SK-N-SH (cell line): ENCODE results near the gene ZNF474. TPM values are rescaled to one million over a fixed set of nuclear protein-coding genes. Genes with fewer than 3 reads are reported as not detected.

Experiments
- CTCF ChIA-PET: fragments of 300-600, 350-600 bp; formaldehyde crosslinking; extraction: SDS; loops from one replicate; lab custom pipeline; 2021; lab: Yijun Ruan, JAX
- POLR2A ChIA-PET: fragments of 350-600 bp; sonication (Branson Sonifier 250); formaldehyde crosslinking; extraction: SDS; loops from one replicate; lab custom pipeline; 2020; ENCODE audit warnings: antibody characterized with exemption, inconsistent platforms; lab: Yijun Ruan, JAX
- DNase-seq: peaks from one replicate; pipeline ENCODE4 v3.0.0; 2012
- H2AFZ ChIP-seq: fragments of 200-600 bp; sonication (generic); 2 replicates; pipeline ENCODE4 v1.8.1; 2016; ENCODE audit warnings: antibody characterized with exemption, mild to moderate bottlenecking, low read depth
- H3F3A ChIP-seq: fragments of 200-600 bp; sonication (generic); replicated peaks from 2 replicates; pipeline ENCODE3; 2016; ENCODE audit warnings: antibody characterized with exemption, mild to moderate bottlenecking; ENCODE audit not compliant: insufficient read depth
- H3K27ac ChIP-seq, 2 experiments: fragments of 200-500 bp in 1 of 2; fragments of 200-600 bp in 1 of 2; sonication (Bioruptor generic) in 1 of 2; sonication (generic), shearing (Covaris generic) in 1 of 2; 2 replicates each; pipeline versions ENCODE4 v1.5.1 to v1.6.1; 2014 to 2016; ENCODE audit warnings: low read depth in 2 of 2, inconsistent platforms in 1 of 2, low read length in 1 of 2, mild to moderate bottlenecking in 1 of 2, mixed read lengths in 1 of 2
- H3K27me3 ChIP-seq: fragments of 200-600 bp; sonication (generic), shearing (Covaris generic); 2 replicates; pipeline ENCODE4 v1.6.1; 2016; ENCODE audit warnings: mixed run types; ENCODE audit not compliant: insufficient read depth
- H3K36me3 ChIP-seq, 2 experiments: fragments of 200-500 bp in 1 of 2; fragments of 200-600 bp in 1 of 2; sonication (Bioruptor generic) in 1 of 2; sonication (generic) in 1 of 2; replicated peaks in 1 of 2; 2 replicates each; pipeline versions ENCODE3 to v1.5.1; 2014 to 2016; ENCODE audit warnings: low read length in 1 of 2, mild to moderate bottlenecking in 1 of 2; ENCODE audit not compliant: insufficient read depth in 2 of 2, control insufficient read depth in 1 of 2
- H3K4me1 ChIP-seq, 2 experiments: fragments of 200-500 bp in 1 of 2; fragments of 200-600 bp in 1 of 2; sonication (Bioruptor generic) in 1 of 2; sonication (generic), shearing (Covaris generic) in 1 of 2; 2 replicates each; pipeline versions ENCODE4 v1.5.1 to v1.6.1; 2014 to 2016; ENCODE audit warnings: low read depth in 1 of 2, low read length in 1 of 2, mixed run types in 1 of 2; ENCODE audit not compliant: insufficient read depth in 2 of 2, control insufficient read depth in 1 of 2
- H3K4me2 ChIP-seq: fragments of 200-600 bp; sonication (generic), shearing (Covaris generic); 2 replicates; pipeline ENCODE4 v1.6.1; 2017; ENCODE audit warnings: mixed run types
- H3K4me3 ChIP-seq, 2 experiments: fragments of 200-500 bp in 1 of 2; fragments of 200-600 bp in 1 of 2; sonication (Bioruptor generic) in 1 of 2; sonication (generic), shearing (Covaris generic) in 1 of 2; 2 replicates each; pipeline versions ENCODE4 v1.5.1 to v1.8.1; 2014 to 2016; ENCODE audit warnings: low read depth in 2 of 2, inconsistent platforms in 1 of 2, low read length in 1 of 2, mild to moderate bottlenecking in 1 of 2, mixed read lengths in 1 of 2, moderate library complexity in 1 of 2
- H3K79me2 ChIP-seq: fragments of 200-600 bp; sonication (generic); 2 replicates; pipeline ENCODE4 v1.8.1; 2017; ENCODE audit warnings: mild to moderate bottlenecking; ENCODE audit not compliant: insufficient read depth
- H3K9ac ChIP-seq: fragments of 200-600 bp; sonication (generic); 2 replicates; pipeline ENCODE4 v1.6.1; 2017; ENCODE audit warnings: mixed run types
- H3K9me2 ChIP-seq: fragments of 200-600 bp; sonication (generic); 2 replicates; pipeline ENCODE4 v1.6.1; 2017; ENCODE audit warnings: mixed run types
- H3K9me3 ChIP-seq: fragments of 200-600 bp; sonication (generic); 2 replicates; pipeline ENCODE4 v1.6.1; 2017; ENCODE audit warnings: mixed run types, mild to moderate bottlenecking, moderate library complexity
- H4K20me1 ChIP-seq: fragments of 200-600 bp; sonication (generic); 2 replicates; pipeline ENCODE4 v1.6.1; 2017; ENCODE audit warnings: mild to moderate bottlenecking, mixed run types; ENCODE audit not compliant: insufficient read depth
- CHD2 ChIP-seq: fragments of 150-350 bp; IDR thresholded peaks from 2 replicates; pipeline ENCODE4 v1.6.1; 2018; ENCODE audit warnings: low read length; ENCODE audit not compliant: partially characterized antibody
- CTCF ChIP-seq: fragments of 200-600 bp; sonication (generic); IDR thresholded peaks from 2 replicates; pipeline ENCODE4 v1.6.1; 2017; ENCODE audit warnings: antibody characterized with exemption, mild to moderate bottlenecking, moderate library complexity
- EP300 ChIP-seq, 2 experiments: IDR thresholded peaks; 2 replicates each; pipeline versions ENCODE4 v1.4.0 to v1.6.1; 2012; ENCODE audit warnings: borderline replicate concordance in 1 of 2, low read depth in 1 of 2, low read length in 1 of 2
- EZH2phosphoT487 ChIP-seq: fragments of 200-600 bp; sonication (generic); IDR thresholded peaks from 2 replicates; pipeline ENCODE4 v1.6.1; 2017; ENCODE audit warnings: low read depth, mixed run types, mild to moderate bottlenecking, antibody characterized with exemption, moderate library complexity, borderline replicate concordance
- FOSL2 ChIP-seq: IDR thresholded peaks from 2 replicates; pipeline ENCODE4 v1.4.0; 2012; ENCODE audit warnings: low read depth, mild to moderate bottlenecking, moderate library complexity, borderline replicate concordance
- FOXJ3 ChIP-seq: sonication (generic); formaldehyde crosslinking; IDR thresholded peaks from 2 replicates; pipeline ENCODE4 v1.5.1; 2020; ENCODE audit warnings: mild to moderate bottlenecking, missing genetic modification reagents
- NFIC ChIP-seq: IDR thresholded peaks from 2 replicates; pipeline ENCODE4 v1.4.0; 2012; ENCODE audit warnings: borderline replicate concordance
- NRF1 ChIP-seq: IDR thresholded peaks from 2 replicates; pipeline ENCODE4 v1.6.1; 2012; ENCODE audit warnings: low read depth, mild to moderate bottlenecking, low read length
- PBX3 ChIP-seq: IDR thresholded peaks from 2 replicates; pipeline ENCODE4; 2012
- RAD21 ChIP-seq: IDR thresholded peaks from 2 replicates; pipeline ENCODE4 v1.6.1; 2012; ENCODE audit warnings: mild to moderate bottlenecking, low read length
- REST ChIP-seq: IDR thresholded peaks from 2 replicates; pipeline ENCODE4 v1.6.1; 2012; ENCODE audit warnings: mild to moderate bottlenecking, low read depth, low read length, moderate library complexity
- SIN3A ChIP-seq: IDR thresholded peaks from 2 replicates; pipeline ENCODE4 v1.6.1; 2012; ENCODE audit warnings: low read depth, mild to moderate bottlenecking, low read length, moderate library complexity, borderline replicate concordance
- SMC3 ChIP-seq: IDR thresholded peaks from 2 replicates; pipeline ENCODE4 v1.6.1; 2012; ENCODE audit warnings: low read depth, low read length, improper control_type of control experiment
- TEAD4 ChIP-seq: IDR thresholded peaks from 2 replicates; pipeline ENCODE4 v1.4.0; 2012; ENCODE audit warnings: mild to moderate bottlenecking, borderline replicate concordance; ENCODE audit not compliant: insufficient read depth
- ZBTB33 ChIP-seq: IDR thresholded peaks from 2 replicates; pipeline ENCODE4 v1.4.0; 2012; ENCODE audit warnings: low read depth, borderline replicate concordance
- WGBS: methylation state at CpG from one replicate; pipeline ENCODE4 v1.1.6; 2017; ENCODE audit warnings: low lambda C conversion rate; 5-methylcytosine and 5-hydroxymethylcytosine counted together
- polyA plus RNA-seq, 3 experiments: library from polyadenylated mRNA; depleted of rRNA; stranded (reverse); fragments of >200 nt; gene quantifications; 2 replicates each; pipeline ENCODE4 v1.2.3, GENCODE V29; 2012
- TF ChIP-seq, protein P1 (sequence below): fragments of 150-350 bp; IDR thresholded peaks from 2 replicates; pipeline ENCODE4 v1.6.1; 2016; ENCODE audit warnings: mild to moderate bottlenecking, low read depth, low read length

The ZNF474 gene
- polyA plus RNA-seq, 1 of the 3 experiments (the other 2 are of a cell fraction), result 0.08 TPM

DNA sequence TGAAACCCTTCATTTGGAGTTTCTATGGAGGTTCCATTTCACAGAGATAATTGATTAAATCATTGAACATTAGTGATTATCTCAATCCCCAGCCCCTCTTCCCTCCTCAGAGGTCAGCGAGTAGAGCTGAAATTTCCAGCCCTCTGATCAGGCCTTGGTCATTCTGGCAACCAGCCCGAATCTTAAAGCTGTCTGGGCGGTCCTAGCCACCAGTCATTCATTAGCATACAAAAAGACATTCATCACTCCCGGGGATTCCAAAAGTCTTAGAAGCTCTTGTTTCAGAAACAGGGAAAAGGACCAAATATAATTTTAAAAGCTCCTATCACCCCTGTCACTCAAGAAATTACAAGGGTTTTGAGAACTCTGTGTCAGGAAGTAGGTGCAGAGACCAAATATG is 41.3 kb downstream of the ZNF474 start:
- peaks cover 14% of the 10 kb centered on the region for H3F3A ChIP-seq
- no peak overlapping the region for H3K9ac ChIP-seq
- H4K20me1 ChIP-seq, result no peaks in the 10 kb centered on the region
- H3K27me3 ChIP-seq, result no peaks in the 10 kb centered on the region
- 0 out of 4 replicates have a peak overlapping the region, but pooled peaks of 1 of the 2 experiments have one; percentile 3 for H3K27ac ChIP-seq
- no peak for DNase-seq
- no peaks in the 10 kb centered on the region for H3K36me3 ChIP-seq
- POLR2A ChIA-PET, result no interaction called here
- CTCF ChIA-PET, result interaction anchor here (0.6 to 1.5 kb wide), 4 partner anchors 14 to 69 kb away, joined by 3 to 5 read pairs (median 4); no protein-coding TSS in a partner anchor
- H3K4me2 ChIP-seq, result 0 out of 2 replicates have a peak overlapping the region, but pooled peaks have one; percentile 8
- H2AFZ ChIP-seq, result no peak overlapping the region; the same call in 1 of the 2 replicates
- no peaks in the 10 kb centered on the region for H3K79me2 ChIP-seq
- H3K9me3 ChIP-seq, result no peaks in the 10 kb centered on the region
- no peaks in the 10 kb centered on the region for H3K9me2 ChIP-seq
- no peak overlapping the region for H3K4me3 ChIP-seq
- TF ChIP-seq PBX3 (peak; percentile 70), EP300 (IDR thresholded peaks at IDR 0.05; ENCODE audit: borderline replicate concordance in 1 of 2, low read depth in 1 of 2, low read length in 1 of 2) (no peak), NFIC (0 out of 2 replicates have a peak, but pooled peaks have one; percentile 24)
- peaks cover 12 to 33% of the 10 kb centered on the region in 2 experiments for H3K4me1 ChIP-seq
- WGBS, result 55% methylated on average over 4 of the region's 4 CpGs

GRCh38 chr5:122172207-122172606 is 42.9 kb downstream of the ZNF474 start:
- H3K4me1 ChIP-seq, result peaks cover 12 to 39% of the 10 kb centered on the region in 2 experiments
- H4K20me1 ChIP-seq, result no peaks in the 10 kb centered on the region
- CTCF ChIA-PET, result interaction anchor here (0.9 to 1.0 kb wide), 2 partner anchors 10 to 16 kb away, joined by 3 to 4 read pairs; no protein-coding TSS in a partner anchor
- no peaks in the 10 kb centered on the region for H3K9me3 ChIP-seq
- no peak overlapping the region for H3K9ac ChIP-seq
- H3K36me3 ChIP-seq, result no peaks in the 10 kb centered on the region
- H2AFZ ChIP-seq, result no peak overlapping the region
- H3F3A ChIP-seq, result peaks cover 14% of the 10 kb centered on the region
- H3K4me3 ChIP-seq, result no peak overlapping the region
- no peaks in the 10 kb centered on the region for H3K79me2 ChIP-seq
- POLR2A ChIA-PET, result no interaction called here
- WGBS, result 89% methylated on average over 1 of the region's 1 CpG
- no peak overlapping the region for H3K4me2 ChIP-seq
- DNase-seq, result no peak
- H3K9me2 ChIP-seq, result no peaks in the 10 kb centered on the region
- H3K27ac ChIP-seq, result peak overlapping the region in 1 of 2 experiments; percentile 35; a peak in 2 of 4 replicates
- no peaks in the 10 kb centered on the region for H3K27me3 ChIP-seq
- TF ChIP-seq EP300 (IDR thresholded peaks at IDR 0.05; ENCODE audit: borderline replicate concordance in 1 of 2, low read depth in 1 of 2, low read length in 1 of 2) (no peak), CTCF (no peak), REST (no peak), EZH2phosphoT487 (no peak), TEAD4 (no peak), SMC3 (no peak), FOXJ3 (no peak), ZBTB33 (no peak), FOSL2 (peak; percentile 14; the same call in 1 of the 2 replicates), RAD21 (no peak), SIN3A (no peak), NRF1 (no peak), CHD2 (no peak)
- TF ChIP-seq, protein P1, sequence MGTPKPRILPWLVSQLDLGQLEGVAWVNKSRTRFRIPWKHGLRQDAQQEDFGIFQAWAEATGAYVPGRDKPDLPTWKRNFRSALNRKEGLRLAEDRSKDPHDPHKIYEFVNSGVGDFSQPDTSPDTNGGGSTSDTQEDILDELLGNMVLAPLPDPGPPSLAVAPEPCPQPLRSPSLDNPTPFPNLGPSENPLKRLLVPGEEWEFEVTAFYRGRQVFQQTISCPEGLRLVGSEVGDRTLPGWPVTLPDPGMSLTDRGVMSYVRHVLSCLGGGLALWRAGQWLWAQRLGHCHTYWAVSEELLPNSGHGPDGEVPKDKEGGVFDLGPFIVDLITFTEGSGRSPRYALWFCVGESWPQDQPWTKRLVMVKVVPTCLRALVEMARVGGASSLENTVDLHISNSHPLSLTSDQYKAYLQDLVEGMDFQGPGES, result no peak
